ENCODE results near the gene SEC63. TPM values are rescaled to one million over a fixed set of nuclear protein-coding genes. Genes with fewer than 3 reads are reported as not detected.
"Not testable (repeated sequence)": the region's sequence is repeated elsewhere in the genome, so short reads cannot be mapped to it uniquely, and the experiment has no call there.

SEC63 gene
- total and polyA plus RNA-seq, 2 donors (not counting 1 experiment from before 2014, with no cell fraction given): 34.2 to 82.7 TPM

- H4K20me1 ChIP-seq (ENCODE audit: control insufficient read depth, extremely low read depth, insufficient read depth, low read length): no peaks in the 10 kb centered on the region
- no peaks in the 10 kb centered on the region for H3K9me3 ChIP-seq (ENCODE audit: control insufficient read depth, insufficient read depth, low read depth, low read length)
- H3K9ac ChIP-seq (ENCODE audit: insufficient read depth, low read length): no peak overlapping the region
- H3K4me1 ChIP-seq (ENCODE audit: control insufficient read depth, extremely low read depth, insufficient read depth, low read length): no peaks in the 10 kb centered on the region
- H3K4me2 ChIP-seq (ENCODE audit: extremely low read depth, insufficient read depth, low read length): no peak overlapping the region
- H3K27me3 ChIP-seq (ENCODE audit: control insufficient read depth, insufficient read depth, low read length): peaks cover 3% of the 10 kb centered on the region
- H3K27ac ChIP-seq (ENCODE audit: insufficient read depth, low read length): no peak overlapping the region
- no peak for DNase-seq (ENCODE audit: low read depth in 2 of 2)
- H2AFZ ChIP-seq (ENCODE audit: low read length): no peak overlapping the region
- H3K36me3 ChIP-seq (ENCODE audit: control insufficient read depth, insufficient read depth, low read length): no peaks in the 10 kb centered on the region
- TF ChIP-seq EZH2 (IDR thresholded peaks at IDR 0.05; ENCODE audit: low read length, missing control alignments): no peak
- TF ChIP-seq CTCF (conservative IDR thresholded peaks at IDR 0.05 in 1 of 2, IDR thresholded peaks at IDR 0.05 in 1 of 2; ENCODE audit: low read depth in 1 of 2, low read length in 2 of 2): no peak
- no peak overlapping the region for H3K4me3 ChIP-seq (replicated peaks in 1 of 4; ENCODE audit: control extremely low read depth in 1 of 4, insufficient read depth in 1 of 4, low read depth in 3 of 4, low read length in 4 of 4)
- H3K79me2 ChIP-seq (ENCODE audit: control insufficient read depth, insufficient read depth, low read length): no peaks in the 10 kb centered on the region
Measured at GRCh38 chr6:107999341-107999740, 41.3 kb upstream of the SEC63 start.

- H3K4me3 ChIP-seq (replicated peaks in 1 of 4; ENCODE audit: control extremely low read depth in 1 of 4, insufficient read depth in 1 of 4, low read depth in 3 of 4, low read length in 4 of 4): no peak overlapping the region
- H3K9ac ChIP-seq (ENCODE audit: insufficient read depth, low read length): no peak overlapping the region
- no peak overlapping the region for H2AFZ ChIP-seq (ENCODE audit: low read length)
- DNase-seq (ENCODE audit: low read depth in 2 of 2): no peak
- no peaks in the 10 kb centered on the region for H3K9me3 ChIP-seq (ENCODE audit: control insufficient read depth, insufficient read depth, low read depth, low read length)
- no peaks in the 10 kb centered on the region for H4K20me1 ChIP-seq (ENCODE audit: control insufficient read depth, extremely low read depth, insufficient read depth, low read length)
- H3K79me2 ChIP-seq (ENCODE audit: control insufficient read depth, insufficient read depth, low read length): no peaks in the 10 kb centered on the region
- H3K27me3 ChIP-seq (ENCODE audit: control insufficient read depth, insufficient read depth, low read length): no peaks in the 10 kb centered on the region
- H3K4me1 ChIP-seq (ENCODE audit: control insufficient read depth, extremely low read depth, insufficient read depth, low read length): no peaks in the 10 kb centered on the region
- H3K36me3 ChIP-seq (ENCODE audit: control insufficient read depth, insufficient read depth, low read length): no peaks in the 10 kb centered on the region
- TF ChIP-seq EZH2 (IDR thresholded peaks at IDR 0.05; ENCODE audit: low read length, missing control alignments) (no peak), CTCF (conservative IDR thresholded peaks at IDR 0.05 in 1 of 2, IDR thresholded peaks at IDR 0.05 in 1 of 2; ENCODE audit: low read depth in 1 of 2, low read length in 2 of 2) (no peak)
- H3K4me2 ChIP-seq (ENCODE audit: extremely low read depth, insufficient read depth, low read length): no peak overlapping the region
- H3K27ac ChIP-seq (ENCODE audit: insufficient read depth, low read length): no peak overlapping the region
Measured at GRCh38 chr6:107991772-107992550, 34.0 kb upstream of the SEC63 start.

GRCh38 chr6:107991061-107991460 lies 33.1 kb upstream of the SEC63 start:
- H3K27ac ChIP-seq (ENCODE audit: insufficient read depth, low read length): no peak overlapping the region
- TF ChIP-seq EZH2 (IDR thresholded peaks at IDR 0.05; ENCODE audit: low read length, missing control alignments) (no peak), CTCF (conservative IDR thresholded peaks at IDR 0.05 in 1 of 2, IDR thresholded peaks at IDR 0.05 in 1 of 2; ENCODE audit: low read depth in 1 of 2, low read length in 2 of 2) (no peak)
- no peaks in the 10 kb centered on the region for H3K4me1 ChIP-seq (ENCODE audit: control insufficient read depth, extremely low read depth, insufficient read depth, low read length)
- H4K20me1 ChIP-seq (ENCODE audit: control insufficient read depth, extremely low read depth, insufficient read depth, low read length): no peaks in the 10 kb centered on the region
- no peak overlapping the region for H2AFZ ChIP-seq (ENCODE audit: low read length)
- H3K36me3 ChIP-seq (ENCODE audit: control insufficient read depth, insufficient read depth, low read length): no peaks in the 10 kb centered on the region
- no peaks in the 10 kb centered on the region for H3K27me3 ChIP-seq (ENCODE audit: control insufficient read depth, insufficient read depth, low read length)
- no peak overlapping the region for H3K9ac ChIP-seq (ENCODE audit: insufficient read depth, low read length)
- H3K4me2 ChIP-seq (ENCODE audit: extremely low read depth, insufficient read depth, low read length): no peak overlapping the region
- H3K79me2 ChIP-seq (ENCODE audit: control insufficient read depth, insufficient read depth, low read length): no peaks in the 10 kb centered on the region
- no peaks in the 10 kb centered on the region for H3K9me3 ChIP-seq (ENCODE audit: control insufficient read depth, insufficient read depth, low read depth, low read length)
- no peak for DNase-seq (ENCODE audit: low read depth in 2 of 2)
- no peak overlapping the region for H3K4me3 ChIP-seq (replicated peaks in 1 of 4; ENCODE audit: control extremely low read depth in 1 of 4, insufficient read depth in 1 of 4, low read depth in 3 of 4, low read length in 4 of 4)

- H3K9me3 ChIP-seq (ENCODE audit: control insufficient read depth, insufficient read depth, low read depth, low read length); H3K4me3 ChIP-seq (replicated peaks in 1 of 4; ENCODE audit: control extremely low read depth in 1 of 4, insufficient read depth in 1 of 4, low read depth in 3 of 4, low read length in 4 of 4); H3K4me1 ChIP-seq (ENCODE audit: control insufficient read depth, extremely low read depth, insufficient read depth, low read length); H3K4me2 ChIP-seq (ENCODE audit: extremely low read depth, insufficient read depth, low read length); H3K36me3 ChIP-seq (ENCODE audit: control insufficient read depth, insufficient read depth, low read length); H3K27me3 ChIP-seq (ENCODE audit: control insufficient read depth, insufficient read depth, low read length); H3K79me2 ChIP-seq (ENCODE audit: control insufficient read depth, insufficient read depth, low read length); H2AFZ ChIP-seq (ENCODE audit: low read length); DNase-seq (ENCODE audit: low read depth in 2 of 2); H3K9ac ChIP-seq (ENCODE audit: insufficient read depth, low read length); H3K27ac ChIP-seq (ENCODE audit: insufficient read depth, low read length); H4K20me1 ChIP-seq (ENCODE audit: control insufficient read depth, extremely low read depth, insufficient read depth, low read length): not testable (repeated sequence)
Measured at GRCh38 chr6:107990587-107990986, 32.6 kb upstream of the SEC63 start.

Data from fibroblast of lung (primary cell).